SK-N-SH treated with all-trans-retinoic acid at 6 μM for 48 hours (cell line): Measurements from ENCODE around the gene CHID1.

Experiments used
- ARNTL ChIP-seq: fragments of 450-650 bp; formaldehyde crosslinking; IDR thresholded peaks from 2 replicates; pipeline ENCODE4 v1.5.0; 2020; ENCODE audit warnings: low read depth, mild to moderate bottlenecking, moderate library complexity, borderline replicate concordance
- ISL1 ChIP-seq: fragments of 250-450 bp; sonication (Bioruptor Pico); IDR thresholded peaks from 2 replicates; pipeline ENCODE4 v2.1.2; 2022; ENCODE audit warnings: mild to moderate bottlenecking, moderate library complexity
- OSR1 ChIP-seq: fragments of 250-450 bp; sonication (Bioruptor Pico); IDR thresholded peaks from 2 replicates; pipeline ENCODE4 v1.8.0; 2022; ENCODE audit warnings: moderate library complexity, mild to moderate bottlenecking, inconsistent platforms
- PATZ1 ChIP-seq: fragments of 250-450 bp; sonication (Bioruptor Pico); IDR thresholded peaks from 2 replicates; pipeline ENCODE4 v1.8.0; 2020; ENCODE audit warnings: mild to moderate bottlenecking, moderate library complexity, borderline replicate concordance
- SNAI2 ChIP-seq: fragments of 250-450 bp; sonication (Bioruptor Pico); IDR thresholded peaks from 2 replicates; pipeline ENCODE4 v1.5.0; 2020; ENCODE audit warnings: mild to moderate bottlenecking, moderate library complexity
- TCF4 ChIP-seq: fragments of 250-450 bp; sonication (Bioruptor Pico); IDR thresholded peaks from 2 replicates; pipeline ENCODE4 v1.8.0; 2021; ENCODE audit warnings: mild to moderate bottlenecking, moderate library complexity, borderline replicate concordance
- TOX ChIP-seq: fragments of 250-450 bp; sonication (Bioruptor Pico); IDR thresholded peaks from 2 replicates; pipeline ENCODE4 v1.8.0; 2021; ENCODE audit warnings: mild to moderate bottlenecking, moderate library complexity, borderline replicate concordance
- ZFP30 ChIP-seq: fragments of 450-650 bp; formaldehyde crosslinking; IDR thresholded peaks from 2 replicates; pipeline ENCODE4 v1.5.0; 2022; ENCODE audit warnings: mild to moderate bottlenecking, moderate library complexity
- ZNF565 ChIP-seq: fragments of 450-650 bp; formaldehyde crosslinking; conservative IDR thresholded peaks from 2 replicates; pipeline ENCODE4 v1.5.0; 2020; ENCODE audit warnings: low read depth, mild to moderate bottlenecking, moderate library complexity
- ZNF8 ChIP-seq: fragments of 450-650 bp; formaldehyde crosslinking; IDR thresholded peaks from 2 replicates; pipeline ENCODE4 v1.5.0; 2020; ENCODE audit warnings: mild to moderate bottlenecking, moderate library complexity

- TF ChIP-seq ZFP30 (CRISPR knock-in tag) (no peak), TCF4 (no peak), ARNTL (no peak), ISL1 (CRISPR knock-in tag) (no peak), PATZ1 (no peak), TOX (CRISPR knock-in tag) (no peak), ZNF565 (CRISPR knock-in tag) (no peak), OSR1 (CRISPR knock-in tag) (no peak), ZNF8 (CRISPR knock-in tag) (no peak), SNAI2 (CRISPR knock-in tag) (no peak)
These were observed 19.6 kb downstream of the CHID1 start for GRCh38 chr11:890794-891540.
